Astrocyte (in vitro differentiated cells and primary cell): Measurements from ENCODE around the gene CFAP97. TPM values are rescaled to one million over a fixed set of nuclear protein-coding genes. Genes with fewer than 3 reads are reported as not detected.
A peak's percentile ranks its signal among the peaks of the same experiment; 100 is the strongest.

Experiments
- DNase-seq: peaks from one replicate; pipeline ENCODE4 v3.0.0-alpha.2; 2010; ENCODE audit warnings: low read depth
- FAIRE-seq: peaks from 2 replicates; lab custom pipeline; 2011; peaks lifted over from hg19 to GRCh38; lab: Jason Lieb, UNC
- H2AFZ ChIP-seq: 2 replicates; pipeline ENCODE4 v1.6.0; 2012; ENCODE audit warnings: low read depth, low read length, inconsistent platforms
- H3K27ac ChIP-seq: 2 replicates; pipeline ENCODE4 v1.5.1; 2011; ENCODE audit warnings: low read depth, low read length, inconsistent platforms
- H3K27me3 ChIP-seq: 2 replicates; pipeline ENCODE4 v1.6.0; 2011; ENCODE audit warnings: low read length, inconsistent platforms; ENCODE audit not compliant: insufficient read depth
- H3K36me3 ChIP-seq: 2 replicates; pipeline ENCODE4 v1.5.1; 2011; ENCODE audit warnings: low read length, inconsistent platforms; ENCODE audit not compliant: insufficient read depth
- H3K4me1 ChIP-seq: 2 replicates; pipeline ENCODE4 v1.5.1; 2011; ENCODE audit warnings: low read length, inconsistent platforms; ENCODE audit not compliant: insufficient read depth
- H3K4me2 ChIP-seq: 2 replicates; pipeline ENCODE4 v1.6.0; 2012; ENCODE audit warnings: low read length, inconsistent platforms
- H3K4me3 ChIP-seq: 2 replicates; pipeline ENCODE4 v1.5.1; 2011; ENCODE audit warnings: low read depth, mild to moderate bottlenecking, low read length, inconsistent platforms; ENCODE audit not compliant: insufficient read depth
- H3K79me2 ChIP-seq: 2 replicates; pipeline ENCODE4 v1.6.0; 2012; ENCODE audit warnings: mild to moderate bottlenecking, low read length, inconsistent platforms; ENCODE audit not compliant: insufficient read depth
- H3K9ac ChIP-seq: 2 replicates; pipeline ENCODE4 v1.6.0; 2012; ENCODE audit warnings: mild to moderate bottlenecking, low read length, inconsistent platforms
- H3K9me3 ChIP-seq: 2 replicates; pipeline ENCODE4 v1.5.1; 2012; ENCODE audit warnings: low read depth, mild to moderate bottlenecking, low read length, inconsistent platforms; ENCODE audit not compliant: insufficient read depth
- H4K20me1 ChIP-seq: 2 replicates; pipeline ENCODE4 v1.6.0; 2012; ENCODE audit warnings: low read length, inconsistent platforms; ENCODE audit not compliant: insufficient read depth
- H3K27ac Mint-ChIP-seq: one replicate; pipeline ENCODE4 v1.8.0; 2021; ENCODE audit warnings: mild to moderate bottlenecking, mixed read lengths; ENCODE audit not compliant: unreplicated experiment
- H3K27me3 Mint-ChIP-seq: one replicate; pipeline ENCODE4 v1.8.0; 2021; ENCODE audit warnings: low read depth, mixed read lengths; ENCODE audit not compliant: unreplicated experiment
- H3K36me3 Mint-ChIP-seq: one replicate; pipeline ENCODE4 v1.8.0; 2021; ENCODE audit warnings: low read depth, mixed read lengths; ENCODE audit not compliant: unreplicated experiment
- H3K4me1 Mint-ChIP-seq: one replicate; pipeline ENCODE4 v1.8.0; 2021; ENCODE audit warnings: low read depth, mixed read lengths; ENCODE audit not compliant: unreplicated experiment
- H3K4me3 Mint-ChIP-seq: one replicate; pipeline ENCODE4 v1.8.0; 2021; ENCODE audit warnings: mild to moderate bottlenecking, moderate library complexity, mixed read lengths; ENCODE audit not compliant: unreplicated experiment
- H3K9me3 Mint-ChIP-seq: one replicate; pipeline ENCODE4 v1.8.0; 2021; ENCODE audit warnings: mild to moderate bottlenecking, mixed read lengths; ENCODE audit not compliant: unreplicated experiment
- CTCF ChIP-seq: IDR thresholded peaks from 2 replicates; pipeline ENCODE4 v1.5.1; 2011; ENCODE audit warnings: low read depth, mild to moderate bottlenecking, inconsistent platforms, low read length, moderate library complexity; ENCODE audit not compliant: insufficient read depth
- EZH2 ChIP-seq: IDR thresholded peaks from 2 replicates; pipeline ENCODE4 v1.6.1; 2012; ENCODE audit warnings: mild to moderate bottlenecking, low read length, inconsistent platforms; ENCODE audit not compliant: insufficient read depth
- total RNA-seq: library from RNA; stranded (reverse); gene quantifications from 2 replicates; pipeline ENCODE4 v1.2.1, GENCODE V29; 2021

CFAP97 gene
- total RNA-seq, 1 donor from 2014 or later: 22.7 TPM

- Mint-ChIP-seq H3K27me3 (no peaks in the 10 kb centered on the region), H3K27ac (no peak overlapping the region), H3K4me3 (no peak overlapping the region), H3K36me3 (peaks cover 6% of the 10 kb centered on the region), H3K9me3 (no peaks in the 10 kb centered on the region), H3K4me1 (peaks cover 20% of the 10 kb centered on the region)
- no peaks in the 10 kb centered on the region for H4K20me1 ChIP-seq
- no peaks in the 10 kb centered on the region for H3K9me3 ChIP-seq
- no peak overlapping the region for H3K4me2 ChIP-seq
- H3K79me2 ChIP-seq: peaks cover 24% of the 10 kb centered on the region
- H3K27ac ChIP-seq: no peak overlapping the region
- DNase-seq: no peak
- TF ChIP-seq EZH2: no peak
- no peak for TF ChIP-seq CTCF
- H3K4me3 ChIP-seq: no peak overlapping the region
- no peak for FAIRE-seq
- no peak overlapping the region for H2AFZ ChIP-seq
- no peaks in the 10 kb centered on the region for H3K36me3 ChIP-seq
- no peaks in the 10 kb centered on the region for H3K4me1 ChIP-seq
- H3K27me3 ChIP-seq: no peaks in the 10 kb centered on the region
- no peak overlapping the region for H3K9ac ChIP-seq
Measured at GRCh38 chr4:185248393-185249039, 44.7 kb upstream of the CFAP97 start.

- Mint-ChIP-seq H3K27me3 (no peaks in the 10 kb centered on the region), H3K4me3 (no peak overlapping the region), H3K9me3 (no peaks in the 10 kb centered on the region), H3K36me3 (peaks cover 6% of the 10 kb centered on the region), H3K27ac (no peak overlapping the region), H3K4me1 (peaks cover 23% of the 10 kb centered on the region)
- TF ChIP-seq EZH2 (no peak), CTCF (no peak)
- H3K4me1 ChIP-seq: no peaks in the 10 kb centered on the region
- FAIRE-seq: peak; percentile 49
- H2AFZ ChIP-seq: no peak overlapping the region
- H3K4me2 ChIP-seq: no peak overlapping the region
- H3K79me2 ChIP-seq: peaks cover 30% of the 10 kb centered on the region
- DNase-seq: peak; percentile 29
- H4K20me1 ChIP-seq: no peaks in the 10 kb centered on the region
- H3K27ac ChIP-seq: no peak overlapping the region
- no peak overlapping the region for H3K4me3 ChIP-seq
- no peak overlapping the region for H3K9ac ChIP-seq
- H3K36me3 ChIP-seq: no peaks in the 10 kb centered on the region
- H3K9me3 ChIP-seq: no peaks in the 10 kb centered on the region
- H3K27me3 ChIP-seq: no peaks in the 10 kb centered on the region
Measured at GRCh38 chr4:185247151-185247550, 43.4 kb upstream of the CFAP97 start.

GRCh38 chr4:185246453-185246852 is 42.7 kb upstream of the CFAP97 start:
- Mint-ChIP-seq H3K4me1 (peaks cover 18% of the 10 kb centered on the region), H3K4me3 (peak overlapping the region; percentile 16), H3K9me3 (no peaks in the 10 kb centered on the region), H3K27me3 (no peaks in the 10 kb centered on the region), H3K36me3 (peaks cover 9% of the 10 kb centered on the region), H3K27ac (peak overlapping the region; percentile 67)
- TF ChIP-seq CTCF: no peak
- TF ChIP-seq EZH2: no peak
- Histone ChIP-seq H3K36me3 (peaks cover 3% of the 10 kb centered on the region), H4K20me1 (no peaks in the 10 kb centered on the region), H3K79me2 (peaks cover 34% of the 10 kb centered on the region), H3K27me3 (no peaks in the 10 kb centered on the region), H3K9ac (no peak overlapping the region), H3K27ac (no peak overlapping the region), H3K9me3 (no peaks in the 10 kb centered on the region), H3K4me3 (no peak overlapping the region), H3K4me2 (no peak overlapping the region), H2AFZ (no peak overlapping the region), H3K4me1 (no peaks in the 10 kb centered on the region)
- no peak for DNase-seq
- no peak for FAIRE-seq
